GM18951 (cell line): Measurements from ENCODE around the gene PTPRZ1.

ENCODE experiments used
- POLR2A ChIP-seq: IDR thresholded peaks from 4 replicates; pipeline ENCODE4 v1.6.1; 2011; ENCODE audit warnings: mild to moderate bottlenecking; ENCODE audit not compliant: insufficient read length, insufficient read depth; ENCODE audit errors: extremely low read depth
- in situ Hi-C: fragments of 300-500 bp; cut with MboI; formaldehyde crosslinking; loops from one replicate; pipeline ENCODE4 v1.12.0; 2022; ENCODE audit warnings: low sequenced_read_pairs, mixed read lengths, inconsistent platforms; ENCODE audit not compliant: unreplicated experiment

Gene PTPRZ1

DNA sequence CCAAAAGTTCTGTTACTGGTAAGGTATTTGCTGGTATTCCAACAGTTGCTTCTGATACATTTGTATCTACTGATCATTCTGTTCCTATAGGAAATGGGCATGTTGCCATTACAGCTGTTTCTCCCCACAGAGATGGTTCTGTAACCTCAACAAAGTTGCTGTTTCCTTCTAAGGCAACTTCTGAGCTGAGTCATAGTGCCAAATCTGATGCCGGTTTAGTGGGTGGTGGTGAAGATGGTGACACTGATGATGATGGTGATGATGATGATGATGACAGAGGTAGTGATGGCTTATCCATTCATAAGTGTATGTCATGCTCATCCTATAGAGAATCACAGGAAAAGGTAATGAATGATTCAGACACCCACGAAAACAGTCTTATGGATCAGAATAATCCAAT, 140.1 kb downstream of the PTPRZ1 start:
- TF ChIP-seq POLR2A = no peak
- in situ Hi-C loops = no loop called here

DNA sequence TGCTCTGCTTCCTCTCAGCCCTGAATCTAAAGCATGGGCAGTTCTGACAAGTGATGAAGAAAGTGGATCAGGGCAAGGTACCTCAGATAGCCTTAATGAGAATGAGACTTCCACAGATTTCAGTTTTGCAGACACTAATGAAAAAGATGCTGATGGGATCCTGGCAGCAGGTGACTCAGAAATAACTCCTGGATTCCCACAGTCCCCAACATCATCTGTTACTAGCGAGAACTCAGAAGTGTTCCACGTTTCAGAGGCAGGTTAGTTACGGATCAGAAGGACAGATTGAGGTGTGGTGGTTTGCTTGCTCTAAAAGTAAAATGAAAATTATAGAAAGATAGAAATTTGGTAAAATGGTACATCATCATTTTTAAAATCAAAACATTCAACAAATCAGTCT, 140.7 kb downstream of the PTPRZ1 start:
- in situ Hi-C loops = no loop called here
- TF ChIP-seq POLR2A = no peak

DNA sequence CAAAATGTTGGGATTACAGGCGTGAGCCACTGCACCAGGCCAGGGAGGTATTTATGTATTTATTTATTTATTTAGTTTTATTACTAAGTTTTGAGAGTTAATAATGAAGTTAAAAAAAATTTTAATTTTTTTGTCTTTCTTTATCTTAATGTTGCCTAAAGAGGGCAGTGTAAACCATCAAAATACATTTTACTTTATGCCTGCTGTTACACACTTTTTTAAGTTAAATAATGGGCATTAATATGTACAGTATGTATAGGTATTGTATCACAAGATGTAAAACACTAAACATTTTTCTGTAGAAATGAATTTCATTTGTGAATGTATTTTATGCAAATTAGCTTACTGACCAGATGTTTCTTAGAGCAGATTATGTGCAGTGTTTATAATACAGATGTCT, 141.7 kb downstream of the PTPRZ1 start:
- no peak for TF ChIP-seq POLR2A
- in situ Hi-C loops = no loop called here

DNA sequence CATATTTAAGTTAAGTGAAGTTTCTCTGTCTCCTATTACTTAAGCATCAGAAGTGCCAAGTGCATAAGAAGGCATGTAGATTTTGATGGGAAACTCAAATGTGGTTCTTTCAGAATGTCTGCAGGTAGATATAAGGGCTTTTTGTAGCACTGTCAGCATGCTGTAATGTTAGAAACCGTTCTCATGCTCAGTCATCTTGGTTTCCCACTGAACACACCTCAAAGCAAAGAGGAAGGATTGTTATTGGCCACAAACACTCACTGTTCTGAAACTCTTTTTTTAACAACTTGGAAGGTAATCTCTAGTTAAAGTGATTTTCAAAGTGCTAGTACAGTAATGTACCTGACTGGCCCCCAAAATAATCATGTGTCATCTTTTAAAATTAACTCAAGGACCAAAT, 145.1 kb downstream of the PTPRZ1 start:
- no peak for TF ChIP-seq POLR2A
- in situ Hi-C loops = no loop called here

DNA sequence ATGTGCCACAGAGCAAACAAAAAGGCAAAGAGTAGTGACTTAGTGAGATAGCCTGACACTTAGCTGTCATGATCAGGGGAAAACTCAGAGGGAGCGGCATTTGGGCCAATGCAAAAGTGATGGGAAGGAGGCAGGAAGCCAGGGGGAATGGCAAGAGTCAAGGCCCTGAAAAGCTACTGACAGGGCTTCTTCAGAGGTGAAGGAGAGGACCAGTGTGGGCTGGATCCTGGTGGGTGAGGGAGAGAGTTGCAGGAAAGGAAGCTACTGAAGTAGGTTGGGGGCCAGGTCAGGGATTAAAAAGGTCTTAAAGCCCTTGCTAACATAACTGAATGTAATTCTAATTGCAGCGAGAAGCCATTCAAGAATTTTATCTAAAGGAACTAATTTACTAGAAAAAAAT, 154.1 kb downstream of the PTPRZ1 start:
- in situ Hi-C loops = no loop called here
- TF ChIP-seq POLR2A = no peak

DNA sequence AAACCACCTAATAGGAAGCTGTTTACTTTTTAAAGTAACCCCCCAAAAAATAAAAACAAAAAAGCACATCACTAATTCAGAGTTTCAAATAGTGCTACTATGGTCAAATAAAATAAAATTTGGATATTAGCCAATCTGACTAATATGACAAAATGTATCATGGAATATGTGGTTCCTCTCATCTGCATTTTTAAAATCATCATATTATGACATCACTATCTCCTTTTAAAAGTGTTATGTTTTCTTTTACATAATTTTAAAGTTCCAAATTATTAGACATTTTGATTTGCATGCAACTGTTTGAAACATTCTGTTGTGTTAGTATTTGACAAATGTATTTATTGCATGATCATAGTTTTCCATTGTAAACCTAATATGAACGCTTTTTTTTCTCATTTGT, 160.7 kb downstream of the PTPRZ1 start:
- TF ChIP-seq POLR2A = no peak
- in situ Hi-C loops = no loop called here

DNA sequence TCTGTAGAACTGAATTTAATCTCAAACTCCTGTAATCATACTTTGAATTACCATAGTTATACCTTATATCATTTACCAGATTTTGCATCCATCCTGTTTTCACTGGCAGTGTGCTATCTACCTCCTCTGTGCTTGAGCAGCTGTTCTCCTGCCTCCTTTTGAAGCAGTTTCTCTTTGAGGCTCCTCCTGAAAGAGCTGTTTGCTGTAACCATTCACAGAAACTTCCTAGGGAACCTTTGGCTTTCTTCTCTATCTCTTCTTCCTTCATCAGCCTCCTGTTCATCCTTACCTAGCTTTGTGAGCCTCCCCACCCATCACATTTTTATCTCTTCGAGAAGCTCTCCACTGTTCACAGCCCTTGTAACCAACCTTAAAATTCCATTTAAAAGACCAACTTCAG, 162.9 kb downstream of the PTPRZ1 start:
- in situ Hi-C loops = no loop called here
- no peak for TF ChIP-seq POLR2A

DNA sequence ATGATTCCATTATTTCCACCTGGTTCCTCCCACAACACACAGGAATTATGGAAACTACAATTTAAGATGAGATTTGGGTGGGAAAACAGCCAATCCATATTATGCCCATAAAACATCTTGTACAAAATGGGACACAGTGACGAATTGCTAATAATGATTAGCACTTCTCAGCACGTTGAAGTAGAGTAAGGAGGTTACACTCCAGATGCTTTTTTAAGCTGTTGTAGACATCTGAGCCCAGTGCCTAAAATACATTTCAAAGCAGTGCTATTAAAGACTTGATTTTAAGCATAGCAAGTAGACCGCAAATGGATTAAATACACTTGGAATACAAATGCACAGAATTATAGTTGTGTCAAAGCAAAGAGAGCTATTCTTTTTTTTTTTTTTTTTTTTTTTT, 165.2 kb downstream of the PTPRZ1 start:
- in situ Hi-C loops = no loop called here
- no peak for TF ChIP-seq POLR2A

DNA sequence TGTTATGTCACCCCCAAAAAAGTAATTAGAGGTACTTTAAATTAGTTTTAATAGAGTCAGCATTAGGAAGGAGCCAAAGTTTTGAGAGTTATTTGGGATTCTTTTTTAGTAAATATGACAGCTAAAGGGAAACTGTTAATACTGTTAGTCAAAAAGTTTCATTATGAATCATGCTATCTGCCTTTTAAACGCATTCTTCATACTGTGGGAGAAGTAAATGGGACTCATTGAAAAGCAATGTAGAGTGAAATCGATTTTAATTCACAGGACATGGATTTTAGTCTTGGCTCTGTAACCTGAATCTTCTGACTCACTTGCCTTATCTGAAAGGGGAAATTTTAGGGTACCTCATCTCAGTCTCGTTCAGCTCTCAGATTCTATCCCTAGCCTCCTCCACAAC, 165.9 kb downstream of the PTPRZ1 start:
- in situ Hi-C loops = no loop called here
- TF ChIP-seq POLR2A = no peak

DNA sequence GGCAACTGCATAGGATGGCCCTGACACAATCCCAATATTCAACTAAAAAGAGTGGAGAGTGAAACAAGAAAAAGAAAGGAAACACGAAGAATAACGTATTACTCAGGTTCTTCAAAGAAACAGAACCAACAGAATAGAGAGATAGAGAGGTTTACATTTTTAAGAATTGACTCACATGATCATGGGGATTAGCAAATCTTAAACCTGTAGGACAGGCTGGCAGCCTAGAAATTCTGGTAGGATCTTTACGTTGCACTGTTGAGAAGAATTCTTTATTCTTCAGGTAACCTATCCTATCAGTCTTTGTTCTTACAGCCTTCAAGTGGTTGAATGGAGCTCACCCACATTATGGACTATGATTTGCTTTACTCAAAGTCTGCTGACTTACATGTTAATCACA, 167.2 kb downstream of the PTPRZ1 start:
- no peak for TF ChIP-seq POLR2A
- in situ Hi-C loops = no loop called here

DNA sequence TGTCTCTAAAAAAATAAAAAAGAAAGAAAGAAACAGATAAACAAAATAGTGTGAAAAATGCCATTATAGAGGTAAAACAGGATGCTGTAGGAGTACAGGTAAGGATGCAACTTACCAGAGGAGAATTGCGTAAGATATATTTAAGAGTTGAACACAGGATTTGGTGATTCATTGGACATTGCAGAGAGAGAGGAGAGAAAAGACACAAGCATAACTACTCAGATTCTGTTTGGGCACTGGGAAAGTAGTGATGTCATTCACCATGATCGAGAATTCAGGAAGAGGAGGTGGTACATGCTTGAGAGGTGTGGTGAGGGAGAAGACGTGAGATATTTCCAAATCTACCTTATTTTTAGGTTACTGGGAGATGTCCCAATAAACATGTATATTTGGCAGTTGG, 173.4 kb downstream of the PTPRZ1 start:
- TF ChIP-seq POLR2A = no peak

DNA sequence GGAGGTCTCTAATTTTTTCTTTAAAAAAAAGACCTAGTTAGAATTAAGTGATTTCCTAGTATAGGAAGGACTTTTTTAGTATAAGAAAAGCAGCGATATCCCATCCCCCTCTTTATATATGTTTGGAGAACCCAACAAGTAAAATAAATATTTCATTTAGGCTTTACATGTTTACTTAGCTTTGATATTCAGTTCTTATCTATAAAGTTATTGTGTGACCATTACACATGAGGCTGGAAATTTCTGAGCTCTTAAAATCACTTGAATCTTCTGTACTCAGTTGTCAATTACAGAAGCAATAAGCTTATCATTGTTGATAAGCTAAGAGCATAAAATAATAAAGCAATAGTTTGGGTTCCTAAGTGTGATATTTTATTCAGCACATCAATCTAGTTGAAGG, 181.4 kb downstream of the PTPRZ1 start:
- in situ Hi-C loops = no loop called here
- TF ChIP-seq POLR2A = no peak

More for the DNA sequence above, 173.4 kb downstream of the PTPRZ1 start:
- in situ Hi-C loops = no loop called here

DNA sequence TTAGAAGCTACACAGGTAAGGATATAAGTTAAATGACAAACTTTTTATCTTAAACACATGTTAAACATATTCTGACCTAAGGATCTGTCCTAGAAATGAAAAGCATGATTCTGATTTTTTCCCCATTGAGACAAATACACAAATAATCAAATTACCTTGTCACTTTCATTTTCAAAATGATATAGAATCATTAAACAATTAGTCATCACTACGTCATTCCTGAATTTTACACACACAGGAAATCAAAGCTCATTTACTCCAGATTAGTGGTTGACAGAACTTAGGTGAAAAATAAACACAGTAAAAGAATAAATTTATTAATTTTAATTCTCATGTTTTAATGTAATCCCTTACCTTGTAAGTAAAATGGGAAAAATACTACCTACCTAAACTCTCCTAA, 182.1 kb downstream of the PTPRZ1 start:
- in situ Hi-C loops = no loop called here
- no peak for TF ChIP-seq POLR2A

DNA sequence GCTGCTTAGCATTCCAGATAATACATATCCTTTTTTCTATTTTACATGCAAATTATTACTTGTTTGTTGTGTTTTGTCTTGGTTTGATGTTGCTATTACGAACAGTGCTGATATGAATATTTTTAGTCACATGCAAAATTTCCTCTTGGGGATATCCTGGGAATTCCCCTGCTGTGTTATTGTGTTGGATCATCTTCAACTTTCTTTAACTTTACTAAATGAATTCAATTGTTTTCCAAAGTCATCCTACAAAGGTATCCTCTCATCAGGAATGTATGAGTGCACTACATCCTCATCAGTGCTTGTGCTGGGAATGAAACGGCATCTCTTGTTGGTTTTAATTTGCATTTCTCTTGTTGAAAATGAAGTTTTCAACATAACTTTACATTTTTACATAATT, 184.0 kb downstream of the PTPRZ1 start:
- in situ Hi-C loops = no loop called here
- TF ChIP-seq POLR2A = no peak

DNA sequence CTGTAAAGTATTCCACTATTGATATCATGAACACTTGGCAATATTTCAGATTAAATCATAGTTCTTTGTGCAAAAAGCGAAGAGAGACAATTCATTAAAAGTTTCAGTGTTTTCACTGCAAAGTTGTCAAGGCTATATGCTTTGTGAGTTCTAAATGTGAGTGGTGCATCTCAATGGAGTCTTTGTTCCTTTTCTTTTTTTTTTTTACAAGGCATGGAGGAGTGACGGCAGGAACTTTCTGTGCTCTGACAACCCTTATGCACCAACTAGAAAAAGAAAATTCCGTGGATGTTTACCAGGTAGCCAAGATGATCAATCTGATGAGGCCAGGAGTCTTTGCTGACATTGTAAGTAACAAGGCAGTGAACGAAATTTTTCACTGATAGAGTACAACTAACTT, 186.6 kb downstream of the PTPRZ1 start:
- TF ChIP-seq POLR2A = no peak

More for the DNA sequence above, 186.6 kb downstream of the PTPRZ1 start:
- in situ Hi-C loops = no loop called here
